H9 (cell line): ENCODE results near the gene ACTN2. TPM values are rescaled to one million over a fixed set of nuclear protein-coding genes. Genes with fewer than 3 reads are reported as not detected.

Experiments used
- DNase-seq: peaks from one replicate; pipeline ENCODE4 v3.0.0-alpha.2; 2017
- H2AFZ ChIP-seq: one replicate; pipeline ENCODE4 v1.6.1; 2013; ENCODE audit warnings: mild to moderate bottlenecking, low read length, control low read depth, moderate library complexity
- H2AK5ac ChIP-seq: 2 replicates; pipeline ENCODE4 v1.6.1; 2013; ENCODE audit warnings: low read length, control low read depth, mixed read lengths; ENCODE audit not compliant: insufficient read length
- H2BK120ac ChIP-seq: one replicate; pipeline ENCODE4 v1.6.1; 2013; ENCODE audit warnings: low read depth, mild to moderate bottlenecking, low read length, control low read depth, inconsistent platforms; ENCODE audit not compliant: poor library complexity, severe bottlenecking
- H2BK12ac ChIP-seq: 2 replicates; pipeline ENCODE4 v1.6.1; 2013; ENCODE audit warnings: low read length, control low read depth, mixed read lengths, low read depth; ENCODE audit not compliant: insufficient read length
- H2BK15ac ChIP-seq: 2 replicates; pipeline ENCODE4 v1.6.1; 2013; ENCODE audit warnings: low read depth, low read length, control low read depth
- H2BK20ac ChIP-seq: one replicate; pipeline ENCODE4 v1.6.1; 2013; ENCODE audit warnings: low read depth, mild to moderate bottlenecking, low read length, control low read depth, inconsistent platforms; ENCODE audit not compliant: poor library complexity, severe bottlenecking
- H2BK5ac ChIP-seq: 2 replicates; pipeline ENCODE4 v1.6.1; 2013; ENCODE audit warnings: low read length, control low read depth, mixed read lengths; ENCODE audit not compliant: insufficient read length
- H3K14ac ChIP-seq: 2 replicates; pipeline ENCODE4 v1.6.1; 2013; ENCODE audit warnings: low read length, control low read depth; ENCODE audit not compliant: insufficient read depth
- H3K18ac ChIP-seq: 2 replicates; pipeline ENCODE4 v1.6.1; 2013; ENCODE audit warnings: low read depth, mild to moderate bottlenecking, mixed read lengths, low read length, control low read depth; ENCODE audit not compliant: insufficient read length
- H3K23ac ChIP-seq: 2 replicates; pipeline ENCODE4 v1.6.1; 2013; ENCODE audit warnings: low read length, control low read depth, mixed read lengths, low read depth; ENCODE audit not compliant: insufficient read length
- H3K23me2 ChIP-seq: 2 replicates; pipeline ENCODE4 v1.6.1; 2013; ENCODE audit warnings: low read depth, mild to moderate bottlenecking, mixed read lengths, low read length, control low read depth; ENCODE audit not compliant: insufficient read length, poor library complexity, severe bottlenecking
- H3K27ac ChIP-seq: 2 replicates; pipeline ENCODE4 v1.5.1; 2013; ENCODE audit warnings: low read length, control low read depth, mixed read lengths, low read depth; ENCODE audit not compliant: insufficient read length
- H3K27me3 ChIP-seq: 2 replicates; pipeline ENCODE4 v1.6.1; 2013; ENCODE audit warnings: low read length, control low read depth, inconsistent platforms; ENCODE audit not compliant: insufficient read depth
- H3K4ac ChIP-seq: 2 replicates; pipeline ENCODE4 v1.6.1; 2013; ENCODE audit warnings: low read depth, mild to moderate bottlenecking, control low read depth, inconsistent platforms, low read length, moderate library complexity
- H3K4me1 ChIP-seq: 2 replicates; pipeline ENCODE4 v1.6.1; 2013; ENCODE audit warnings: low read length, control low read depth, inconsistent platforms; ENCODE audit not compliant: insufficient read depth
- H3K4me2 ChIP-seq: 2 replicates; pipeline ENCODE4 v1.6.1; 2013; ENCODE audit warnings: low read length, control low read depth, mixed read lengths; ENCODE audit not compliant: insufficient read length, insufficient read depth
- H3K56ac ChIP-seq: 2 replicates; pipeline ENCODE4 v1.6.1; 2013; ENCODE audit warnings: low read depth, mild to moderate bottlenecking, mixed read lengths, low read length, control low read depth; ENCODE audit not compliant: insufficient read length
- H3K79me1 ChIP-seq: 2 replicates; pipeline ENCODE4 v1.6.1; 2013; ENCODE audit warnings: low read depth, mild to moderate bottlenecking, moderate library complexity, low read length, control low read depth, inconsistent platforms; ENCODE audit not compliant: insufficient read depth, poor library complexity, severe bottlenecking
- H3K79me2 ChIP-seq: 2 replicates; pipeline ENCODE4 v1.6.1; 2013; ENCODE audit warnings: low read length, control low read depth, inconsistent platforms; ENCODE audit not compliant: insufficient read depth
- H3K9ac ChIP-seq: 2 replicates; pipeline ENCODE4 v1.6.1; 2013; ENCODE audit warnings: low read length, control low read depth, mixed read lengths; ENCODE audit not compliant: insufficient read length; ENCODE audit errors: extremely low read depth
- H3K9me3 ChIP-seq: one replicate; pipeline ENCODE4 v1.6.1; 2013; ENCODE audit warnings: low read depth, low read length, inconsistent platforms; ENCODE audit not compliant: control insufficient read depth
- H3T11ph ChIP-seq: one replicate; pipeline ENCODE4 v1.6.1; 2013; ENCODE audit warnings: mild to moderate bottlenecking, low read length, control low read depth, inconsistent platforms
- H4K20me1 ChIP-seq: one replicate; pipeline ENCODE4 v1.6.1; 2013; ENCODE audit not compliant: control insufficient read depth, insufficient read length, insufficient read depth
- H4K5ac ChIP-seq: 2 replicates; pipeline ENCODE4 v1.6.1; 2013; ENCODE audit warnings: low read depth, mild to moderate bottlenecking, mixed read lengths, low read length, control low read depth; ENCODE audit not compliant: insufficient read length
- H4K8ac ChIP-seq: replicated peaks from 2 replicates; pipeline ENCODE4 v1.6.1; 2013; ENCODE audit warnings: low read length, control low read depth, mixed read lengths, low read depth; ENCODE audit not compliant: insufficient read length
- H4K91ac ChIP-seq: 2 replicates; pipeline ENCODE4 v1.6.1; 2013; ENCODE audit warnings: low read depth, mild to moderate bottlenecking, moderate library complexity, mixed read lengths, low read length, control low read depth; ENCODE audit not compliant: insufficient read length
- H3K27ac Mint-ChIP-seq, 3 experiments: 2 replicates in 2 of 3; 3 replicates in 1 of 3; pipeline ENCODE4 v1.8.0; 2020 to 2021; ENCODE audit warnings: mixed read lengths in 3 of 3, mild to moderate bottlenecking in 1 of 3, moderate library complexity in 1 of 3
- H3K27me3 Mint-ChIP-seq: 2 replicates; pipeline ENCODE4 v1.8.0; 2021; ENCODE audit warnings: low read depth, mild to moderate bottlenecking, moderate library complexity, mixed read lengths
- H3K36me3 Mint-ChIP-seq, 3 experiments: 2 replicates in 2 of 3; 3 replicates in 1 of 3; pipeline ENCODE4 v1.8.0; 2020 to 2021; ENCODE audit warnings: low read depth in 3 of 3, mixed read lengths in 3 of 3; ENCODE audit not compliant: insufficient read depth in 1 of 3
- H3K4me1 Mint-ChIP-seq, 2 experiments: 2 replicates each; pipeline ENCODE4 v1.8.0; 2020; ENCODE audit warnings: mixed read lengths in 2 of 2
- H3K4me3 Mint-ChIP-seq, 2 experiments: 2 replicates in 1 of 2; 3 replicates in 1 of 2; pipeline ENCODE4 v1.8.0; 2020 to 2021; ENCODE audit warnings: mild to moderate bottlenecking in 2 of 2, mixed read lengths in 2 of 2, moderate library complexity in 1 of 2
- H3K9me3 Mint-ChIP-seq, 2 experiments: 2 replicates in 1 of 2; 3 replicates in 1 of 2; pipeline ENCODE4 v1.8.0; 2020; ENCODE audit warnings: mild to moderate bottlenecking in 2 of 2, mixed read lengths in 2 of 2, moderate library complexity in 1 of 2
- WGBS: extraction: QIAGEN DNeasy Blood & Tissue Kit; methylation state at CpG from one replicate; pipeline ENCODE4 v1.1.7; 2013; ENCODE audit warnings: missing lambda C conversion rate, low lambda C conversion rate, mixed read lengths; ENCODE audit not compliant: insufficient read length; ENCODE audit errors: extremely low coverage; 5-methylcytosine and 5-hydroxymethylcytosine counted together
- total RNA-seq: library from RNA; stranded (reverse); gene quantifications from 2 replicates; pipeline ENCODE4 v1.2.1, GENCODE V29; 2021
- TF ChIP-seq, protein P1 (sequence below): fragments of 200-600 bp; sonication (generic); conservative IDR thresholded peaks from 3 replicates; pipeline ENCODE4 v1.8.0; 2021; ENCODE audit warnings: antibody characterized with exemption, mild to moderate bottlenecking

Gene ACTN2
- total RNA-seq, 1 experiment from 2014 or later = 2.3 TPM

DNA sequence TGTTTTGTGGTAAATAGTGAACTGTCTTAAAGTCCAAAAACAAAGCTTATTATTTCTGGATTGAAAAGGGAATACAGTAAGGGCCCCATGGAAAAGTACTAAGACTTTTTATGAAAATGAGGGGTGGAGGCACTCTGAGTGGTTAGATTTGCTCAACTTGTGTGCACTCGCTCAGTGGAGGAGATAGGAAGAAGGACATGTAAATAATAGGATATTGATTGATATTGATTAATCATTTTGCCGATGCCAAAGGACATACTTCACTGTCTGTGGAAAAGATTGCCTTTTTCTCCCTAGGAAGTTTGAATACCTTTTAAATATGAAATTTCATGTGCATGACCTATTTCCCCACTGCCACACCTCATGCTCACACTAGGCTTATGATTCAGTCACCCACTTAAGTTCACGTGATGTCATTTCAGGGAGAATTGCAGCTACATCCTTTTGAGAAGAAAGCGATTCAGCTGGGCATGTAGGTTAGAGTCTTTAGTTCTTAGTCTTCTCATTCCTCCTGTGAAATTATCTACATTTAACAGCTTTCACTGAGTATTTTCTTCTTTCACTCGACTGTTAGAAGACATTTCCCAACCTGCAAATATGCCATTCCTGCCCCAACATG lies 113.8 kb downstream of the ACTN2 start:
- Histone ChIP-seq H3K4me1 (no peaks in the 10 kb centered on the region), H3K4me2 (no peak overlapping the region), H3K79me1 (peaks cover 3% of the 10 kb centered on the region), H3K14ac (no peak overlapping the region), H3K4ac (no peak overlapping the region), H3K79me2 (peaks cover 4% of the 10 kb centered on the region; the same call in 1 of the 2 replicates), H2BK15ac (no peak overlapping the region), H4K91ac (no peak overlapping the region), H3K9me3 (no peaks in the 10 kb centered on the region), H3K23ac (no peak overlapping the region), H3K27me3 (no peaks in the 10 kb centered on the region), H2BK5ac (no peak overlapping the region), H4K8ac (no peak overlapping the region), H3K56ac (no peak overlapping the region), H2AK5ac (no peak overlapping the region), H4K20me1 (no peaks in the 10 kb centered on the region), H3T11ph (no peak overlapping the region), H3K18ac (no peak overlapping the region), H3K23me2 (peaks cover 9% of the 10 kb centered on the region), H2BK12ac (no peak overlapping the region), H2BK120ac (no peak overlapping the region), H2BK20ac (no peak overlapping the region), H2AFZ (no peak overlapping the region), H3K27ac (no peak overlapping the region), H3K9ac (no peak overlapping the region), H4K5ac (no peak overlapping the region)
- no peak overlapping the region for H3K27ac Mint-ChIP-seq
- H3K4me3 Mint-ChIP-seq = no peak overlapping the region
- H3K9me3 Mint-ChIP-seq = no peaks in the 10 kb centered on the region
- H3K4me1 Mint-ChIP-seq = peaks cover 8 to 10% of the 10 kb centered on the region in 2 experiments
- DNase-seq = no peak
- no CpG with 5 or more reads among the region's 5 CpGs for WGBS
- H3K27me3 Mint-ChIP-seq = no peaks in the 10 kb centered on the region
- no peaks in the 10 kb centered on the region; a peak in 1 of 7 replicates for H3K36me3 Mint-ChIP-seq
- TF ChIP-seq, protein P1, sequence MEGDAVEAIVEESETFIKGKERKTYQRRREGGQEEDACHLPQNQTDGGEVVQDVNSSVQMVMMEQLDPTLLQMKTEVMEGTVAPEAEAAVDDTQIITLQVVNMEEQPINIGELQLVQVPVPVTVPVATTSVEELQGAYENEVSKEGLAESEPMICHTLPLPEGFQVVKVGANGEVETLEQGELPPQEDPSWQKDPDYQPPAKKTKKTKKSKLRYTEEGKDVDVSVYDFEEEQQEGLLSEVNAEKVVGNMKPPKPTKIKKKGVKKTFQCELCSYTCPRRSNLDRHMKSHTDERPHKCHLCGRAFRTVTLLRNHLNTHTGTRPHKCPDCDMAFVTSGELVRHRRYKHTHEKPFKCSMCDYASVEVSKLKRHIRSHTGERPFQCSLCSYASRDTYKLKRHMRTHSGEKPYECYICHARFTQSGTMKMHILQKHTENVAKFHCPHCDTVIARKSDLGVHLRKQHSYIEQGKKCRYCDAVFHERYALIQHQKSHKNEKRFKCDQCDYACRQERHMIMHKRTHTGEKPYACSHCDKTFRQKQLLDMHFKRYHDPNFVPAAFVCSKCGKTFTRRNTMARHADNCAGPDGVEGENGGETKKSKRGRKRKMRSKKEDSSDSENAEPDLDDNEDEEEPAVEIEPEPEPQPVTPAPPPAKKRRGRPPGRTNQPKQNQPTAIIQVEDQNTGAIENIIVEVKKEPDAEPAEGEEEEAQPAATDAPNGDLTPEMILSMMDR = no peak
